ENCODE measurements around the gene EGFL7.

- TF ChIP-seq CTCF (IDR thresholded peaks at IDR 0.05), result no peak
- no peak for TF ChIP-seq POLR2A (IDR thresholded peaks at IDR 0.05)
Measured at GRCh38 chr9:136654820-136655535, 7.7 kb upstream of the EGFL7 start.
